ENCODE results near the gene PDS5B.
"Not testable (repeated sequence)": the region's sequence is repeated elsewhere in the genome, so short reads cannot be mapped to it uniquely, and the experiment has no call there.

PDS5B gene

GRCh38 chr13:32687275-32687674 is 101.0 kb downstream of the PDS5B start:
- H3K4me1 ChIP-seq (ENCODE audit: control insufficient read depth, insufficient read depth, low read length) = no peaks in the 10 kb centered on the region
- no peak overlapping the region for H3K27ac ChIP-seq (ENCODE audit: low read depth, low read length)
- H3K9me3 ChIP-seq (ENCODE audit: control insufficient read depth, insufficient read depth, low read depth, low read length) = no peaks in the 10 kb centered on the region
- H3K4me3 ChIP-seq (ENCODE audit: low read depth, low read length) = no peak overlapping the region
- no peak overlapping the region for H3K9ac ChIP-seq (ENCODE audit: low read length)
- peaks cover 3% of the 10 kb centered on the region; the same call in 1 of the 2 replicates for H3K36me3 ChIP-seq (ENCODE audit: control insufficient read depth, insufficient read depth, low read length)
- H3K27me3 ChIP-seq (ENCODE audit: control insufficient read depth, insufficient read depth, low read length) = no peaks in the 10 kb centered on the region

- H3K36me3 ChIP-seq (ENCODE audit: control insufficient read depth, insufficient read depth, low read length) = peaks cover 11% of the 10 kb centered on the region; the same call in 1 of the 2 replicates
- H3K4me3 ChIP-seq (ENCODE audit: low read depth, low read length) = no peak overlapping the region
- H3K9me3 ChIP-seq (ENCODE audit: control insufficient read depth, insufficient read depth, low read depth, low read length) = no peaks in the 10 kb centered on the region
- H3K27me3 ChIP-seq (ENCODE audit: control insufficient read depth, insufficient read depth, low read length) = no peaks in the 10 kb centered on the region
- H3K4me1 ChIP-seq (ENCODE audit: control insufficient read depth, insufficient read depth, low read length) = no peaks in the 10 kb centered on the region
- peak overlapping the region; percentile 43; the same call in 1 of the 2 replicates for H3K27ac ChIP-seq (ENCODE audit: low read depth, low read length)
- H3K9ac ChIP-seq (ENCODE audit: low read length) = no peak overlapping the region
Measured at GRCh38 chr13:32695602-32696250, 109.5 kb downstream of the PDS5B start.

- Histone ChIP-seq H3K9me3 (ENCODE audit: control insufficient read depth, insufficient read depth, low read depth, low read length) (peaks cover 5% of the 10 kb centered on the region; the same call in 1 of the 2 replicates), H3K36me3 (ENCODE audit: control insufficient read depth, insufficient read depth, low read length) (peaks cover 38% of the 10 kb centered on the region), H3K27me3 (ENCODE audit: control insufficient read depth, insufficient read depth, low read length) (no peaks in the 10 kb centered on the region), H3K4me3 (ENCODE audit: low read depth, low read length) (no peak overlapping the region), H3K27ac (ENCODE audit: low read depth, low read length) (no peak overlapping the region), H3K4me1 (ENCODE audit: control insufficient read depth, insufficient read depth, low read length) (no peaks in the 10 kb centered on the region), H3K9ac (ENCODE audit: low read length) (no peak overlapping the region)
Measured at GRCh38 chr13:32707471-32707870, 121.2 kb downstream of the PDS5B start.

- H3K4me3 ChIP-seq (ENCODE audit: low read depth, low read length) = no peak overlapping the region
- peaks cover 28% of the 10 kb centered on the region for H3K9me3 ChIP-seq (ENCODE audit: control insufficient read depth, insufficient read depth, low read depth, low read length)
- no peak overlapping the region for H3K27ac ChIP-seq (ENCODE audit: low read depth, low read length)
- H3K4me1 ChIP-seq (ENCODE audit: control insufficient read depth, insufficient read depth, low read length) = no peaks in the 10 kb centered on the region
- no peak overlapping the region for H3K9ac ChIP-seq (ENCODE audit: low read length)
- H3K27me3 ChIP-seq (ENCODE audit: control insufficient read depth, insufficient read depth, low read length) = no peaks in the 10 kb centered on the region
- H3K36me3 ChIP-seq (ENCODE audit: control insufficient read depth, insufficient read depth, low read length) = peaks cover 46% of the 10 kb centered on the region
Measured at GRCh38 chr13:32713397-32713796, 127.1 kb downstream of the PDS5B start.

GRCh38 chr13:32716201-32716600 is 129.9 kb downstream of the PDS5B start:
- H3K27me3 ChIP-seq (ENCODE audit: control insufficient read depth, insufficient read depth, low read length); H3K9ac ChIP-seq (ENCODE audit: low read length); H3K4me3 ChIP-seq (ENCODE audit: low read depth, low read length); H3K27ac ChIP-seq (ENCODE audit: low read depth, low read length); H3K4me1 ChIP-seq (ENCODE audit: control insufficient read depth, insufficient read depth, low read length): not testable (repeated sequence)
- Histone ChIP-seq H3K9me3 (ENCODE audit: control insufficient read depth, insufficient read depth, low read depth, low read length) (peaks cover 43% of the 10 kb centered on the region), H3K36me3 (ENCODE audit: control insufficient read depth, insufficient read depth, low read length) (peaks cover 44% of the 10 kb centered on the region)

- Histone ChIP-seq H3K27ac (ENCODE audit: low read depth, low read length) (no peak overlapping the region), H3K4me3 (ENCODE audit: low read depth, low read length) (no peak overlapping the region), H3K9ac (ENCODE audit: low read length) (no peak overlapping the region), H3K9me3 (ENCODE audit: control insufficient read depth, insufficient read depth, low read depth, low read length) (peaks cover 30% of the 10 kb centered on the region), H3K36me3 (ENCODE audit: control insufficient read depth, insufficient read depth, low read length) (peaks cover 27% of the 10 kb centered on the region), H3K4me1 (ENCODE audit: control insufficient read depth, insufficient read depth, low read length) (no peaks in the 10 kb centered on the region), H3K27me3 (ENCODE audit: control insufficient read depth, insufficient read depth, low read length) (no peaks in the 10 kb centered on the region)
Measured at GRCh38 chr13:32720026-32720425, 133.8 kb downstream of the PDS5B start.

- not testable (repeated sequence) for H3K27me3 ChIP-seq (ENCODE audit: control insufficient read depth, insufficient read depth, low read length); H3K4me3 ChIP-seq (ENCODE audit: low read depth, low read length); H3K9ac ChIP-seq (ENCODE audit: low read length); H3K27ac ChIP-seq (ENCODE audit: low read depth, low read length); H3K4me1 ChIP-seq (ENCODE audit: control insufficient read depth, insufficient read depth, low read length)
- H3K36me3 ChIP-seq (ENCODE audit: control insufficient read depth, insufficient read depth, low read length) = peaks cover 25% of the 10 kb centered on the region
- H3K9me3 ChIP-seq (ENCODE audit: control insufficient read depth, insufficient read depth, low read depth, low read length) = peaks cover 25% of the 10 kb centered on the region
Measured at GRCh38 chr13:32721131-32722034, 135.1 kb downstream of the PDS5B start.

GRCh38 chr13:32722340-32722739 is 136.1 kb downstream of the PDS5B start:
- Histone ChIP-seq H3K9ac (ENCODE audit: low read length) (no peak overlapping the region), H3K27ac (ENCODE audit: low read depth, low read length) (no peak overlapping the region), H3K4me1 (ENCODE audit: control insufficient read depth, insufficient read depth, low read length) (no peaks in the 10 kb centered on the region), H3K9me3 (ENCODE audit: control insufficient read depth, insufficient read depth, low read depth, low read length) (peaks cover 25% of the 10 kb centered on the region), H3K27me3 (ENCODE audit: control insufficient read depth, insufficient read depth, low read length) (no peaks in the 10 kb centered on the region), H3K4me3 (ENCODE audit: low read depth, low read length) (no peak overlapping the region), H3K36me3 (ENCODE audit: control insufficient read depth, insufficient read depth, low read length) (peaks cover 25% of the 10 kb centered on the region)

GRCh38 chr13:32723987-32724386 is 137.7 kb downstream of the PDS5B start:
- H3K9me3 ChIP-seq (ENCODE audit: control insufficient read depth, insufficient read depth, low read depth, low read length) = peaks cover 22% of the 10 kb centered on the region
- H3K4me1 ChIP-seq (ENCODE audit: control insufficient read depth, insufficient read depth, low read length) = no peaks in the 10 kb centered on the region
- no peaks in the 10 kb centered on the region for H3K27me3 ChIP-seq (ENCODE audit: control insufficient read depth, insufficient read depth, low read length)
- H3K9ac ChIP-seq (ENCODE audit: low read length) = no peak overlapping the region
- no peak overlapping the region for H3K4me3 ChIP-seq (ENCODE audit: low read depth, low read length)
- H3K36me3 ChIP-seq (ENCODE audit: control insufficient read depth, insufficient read depth, low read length) = peaks cover 18% of the 10 kb centered on the region
- H3K27ac ChIP-seq (ENCODE audit: low read depth, low read length) = no peak overlapping the region

GRCh38 chr13:32726374-32727037 is 140.3 kb downstream of the PDS5B start:
- Histone ChIP-seq H3K4me3 (ENCODE audit: low read depth, low read length) (no peak overlapping the region), H3K4me1 (ENCODE audit: control insufficient read depth, insufficient read depth, low read length) (no peaks in the 10 kb centered on the region), H3K36me3 (ENCODE audit: control insufficient read depth, insufficient read depth, low read length) (peaks cover 6% of the 10 kb centered on the region), H3K27me3 (ENCODE audit: control insufficient read depth, insufficient read depth, low read length) (no peaks in the 10 kb centered on the region), H3K9me3 (ENCODE audit: control insufficient read depth, insufficient read depth, low read depth, low read length) (peaks cover 10% of the 10 kb centered on the region), H3K27ac (ENCODE audit: low read depth, low read length) (no peak overlapping the region), H3K9ac (ENCODE audit: low read length) (no peak overlapping the region)

GRCh38 chr13:32728327-32728726 is 142.1 kb downstream of the PDS5B start:
- H3K4me3 ChIP-seq (ENCODE audit: low read depth, low read length) = no peak overlapping the region
- H3K9me3 ChIP-seq (ENCODE audit: control insufficient read depth, insufficient read depth, low read depth, low read length) = 0 out of 2 replicates have a peak, but pooled peaks cover 3% of the 10 kb centered on the region
- H3K36me3 ChIP-seq (ENCODE audit: control insufficient read depth, insufficient read depth, low read length) = no peaks in the 10 kb centered on the region
- no peak overlapping the region for H3K9ac ChIP-seq (ENCODE audit: low read length)
- no peak overlapping the region for H3K27ac ChIP-seq (ENCODE audit: low read depth, low read length)
- H3K27me3 ChIP-seq (ENCODE audit: control insufficient read depth, insufficient read depth, low read length) = no peaks in the 10 kb centered on the region
- H3K4me1 ChIP-seq (ENCODE audit: control insufficient read depth, insufficient read depth, low read length) = no peaks in the 10 kb centered on the region
